ENCODE results near the gene TBX1.

TBX1 gene

GRCh38 chr22:19766240-19766510, 5.6 kb downstream of the TBX1 start:
- TF ChIP-seq POLR2A (IDR thresholded peaks at IDR 0.05; ENCODE audit: extremely low read depth, insufficient read length) (peak; percentile 22), CTCF (IDR thresholded peaks at IDR 0.05; ENCODE audit: low read depth, low read length) (no peak)
- peak overlapping the region; percentile 25 for H3K4me3 ChIP-seq (ENCODE audit: low read depth, low read length)
- peak; percentile 59 for DNase-seq (ENCODE audit: low read depth)

GRCh38 chr22:19766511-19767426, 6.2 kb downstream of the TBX1 start:
- peak overlapping the region; percentile 46 for H3K4me3 ChIP-seq (ENCODE audit: low read depth, low read length)
- TF ChIP-seq MYC (IDR thresholded peaks at IDR 0.05; ENCODE audit: low read depth, low read length) = no peak
- no peak for TF ChIP-seq POLR2A (IDR thresholded peaks at IDR 0.05; ENCODE audit: extremely low read depth, insufficient read length)
- peak; percentile 50 for TF ChIP-seq CTCF (IDR thresholded peaks at IDR 0.05; ENCODE audit: low read depth, low read length)
- no peak for TF ChIP-seq MAX (IDR thresholded peaks at IDR 0.05; ENCODE audit: low read depth, low read length)
- DNase-seq (ENCODE audit: low read depth) = peak; percentile 91

- TF ChIP-seq CTCF (IDR thresholded peaks at IDR 0.05; ENCODE audit: low read depth, low read length) (no peak), POLR2A (IDR thresholded peaks at IDR 0.05; ENCODE audit: extremely low read depth, insufficient read length) (no peak), MYC (IDR thresholded peaks at IDR 0.05; ENCODE audit: low read depth, low read length) (no peak), MAX (IDR thresholded peaks at IDR 0.05; ENCODE audit: low read depth, low read length) (no peak)
- DNase-seq (ENCODE audit: low read depth) = no peak
- H3K4me3 ChIP-seq (ENCODE audit: low read depth, low read length) = no peak overlapping the region
Measured at GRCh38 chr22:19767427-19768341, 7.1 kb downstream of the TBX1 start.

GRCh38 chr22:19769393-19769715, 8.8 kb downstream of the TBX1 start:
- TF ChIP-seq POLR2A (IDR thresholded peaks at IDR 0.05; ENCODE audit: extremely low read depth, insufficient read length) (no peak), MAX (IDR thresholded peaks at IDR 0.05; ENCODE audit: low read depth, low read length) (no peak)
- DNase-seq (ENCODE audit: low read depth) = no peak
- H3K4me3 ChIP-seq (ENCODE audit: low read depth, low read length) = no peak overlapping the region

- DNase-seq (ENCODE audit: low read depth) = no peak
- TF ChIP-seq CTCF (IDR thresholded peaks at IDR 0.05; ENCODE audit: low read depth, low read length) (no peak), POLR2A (IDR thresholded peaks at IDR 0.05; ENCODE audit: extremely low read depth, insufficient read length) (no peak), MAX (IDR thresholded peaks at IDR 0.05; ENCODE audit: low read depth, low read length) (no peak), MYC (IDR thresholded peaks at IDR 0.05; ENCODE audit: low read depth, low read length) (no peak)
- no peak overlapping the region for H3K4me3 ChIP-seq (ENCODE audit: low read depth, low read length)
Measured at GRCh38 chr22:19770349-19771220, 10.0 kb downstream of the TBX1 start.

- no peak for TF ChIP-seq MYC (IDR thresholded peaks at IDR 0.05; ENCODE audit: low read depth, low read length)
- TF ChIP-seq CTCF (IDR thresholded peaks at IDR 0.05; ENCODE audit: low read depth, low read length) = no peak
- TF ChIP-seq MAX (IDR thresholded peaks at IDR 0.05; ENCODE audit: low read depth, low read length) = no peak
- TF ChIP-seq POLR2A (IDR thresholded peaks at IDR 0.05; ENCODE audit: extremely low read depth, insufficient read length) = no peak
Measured at GRCh38 chr22:19772422-19772672, 11.8 kb downstream of the TBX1 start.

More at GRCh38 chr22:19772422-19772672, 11.8 kb downstream of the TBX1 start:
- DNase-seq (ENCODE audit: low read depth) = no peak
- H3K4me3 ChIP-seq (ENCODE audit: low read depth, low read length) = no peak overlapping the region

Data from NB4 (cell line).